HG02642 (cell line): ENCODE measurements around the gene PRDX1.
"Not testable (repeated sequence)": the region's sequence is repeated elsewhere in the genome, so short reads cannot be mapped to it uniquely, and the experiment has no call there.

Source experiments
- ATAC-seq: cut with Tn5 transposase; IDR thresholded peaks from one replicate; pipeline ENCODE4 v1.9.1; 2021; ENCODE audit warnings: mild to moderate bottlenecking; ENCODE audit not compliant: unreplicated experiment, poor library complexity

The PRDX1 gene

GRCh38 chr1:45477646-45478045, 44.0 kb downstream of the PRDX1 start:
- ATAC-seq, result no peak

- not testable (repeated sequence) for ATAC-seq
Measured at GRCh38 chr1:45474194-45474593, 47.5 kb downstream of the PRDX1 start.

- no peak for ATAC-seq
Measured at GRCh38 chr1:45473302-45473701, 48.4 kb downstream of the PRDX1 start.

- ATAC-seq, result peak; percentile 39
Measured at GRCh38 chr1:45470306-45470798, 51.3 kb downstream of the PRDX1 start.

- peak; percentile 54 for ATAC-seq
Measured at GRCh38 chr1:45467353-45467752, 54.3 kb downstream of the PRDX1 start.

- no peak for ATAC-seq
Measured at GRCh38 chr1:45465277-45465676, 56.4 kb downstream of the PRDX1 start.
